Cardiac fibroblast (primary cell): ENCODE results near the gene LRP5.
A peak's percentile ranks its signal among the peaks of the same experiment; 100 is the strongest.

Source experiments
- DNase-seq, 2 donors: peaks; one replicate each; pipeline versions ENCODE4 v3.0.0 to v3.0.0-alpha.2; 2010; ENCODE audit warnings: low read depth in 2 of 2
- H3K4me3 ChIP-seq, 2 donors: replicated peaks in 1 of 2; 1 replicate in 1 of 2; 2 replicates in 1 of 2; pipeline ENCODE4 v1.5.1; 2011; ENCODE audit warnings: low read depth in 2 of 2, low read length in 2 of 2, mild to moderate bottlenecking in 2 of 2, moderate library complexity in 1 of 2
- TF ChIP-seq, protein P1 (sequence below): IDR thresholded peaks from one replicate; pipeline ENCODE4 v1.5.1; 2011; ENCODE audit warnings: low read depth, mild to moderate bottlenecking, low read length, inconsistent platforms

LRP5 gene

DNA sequence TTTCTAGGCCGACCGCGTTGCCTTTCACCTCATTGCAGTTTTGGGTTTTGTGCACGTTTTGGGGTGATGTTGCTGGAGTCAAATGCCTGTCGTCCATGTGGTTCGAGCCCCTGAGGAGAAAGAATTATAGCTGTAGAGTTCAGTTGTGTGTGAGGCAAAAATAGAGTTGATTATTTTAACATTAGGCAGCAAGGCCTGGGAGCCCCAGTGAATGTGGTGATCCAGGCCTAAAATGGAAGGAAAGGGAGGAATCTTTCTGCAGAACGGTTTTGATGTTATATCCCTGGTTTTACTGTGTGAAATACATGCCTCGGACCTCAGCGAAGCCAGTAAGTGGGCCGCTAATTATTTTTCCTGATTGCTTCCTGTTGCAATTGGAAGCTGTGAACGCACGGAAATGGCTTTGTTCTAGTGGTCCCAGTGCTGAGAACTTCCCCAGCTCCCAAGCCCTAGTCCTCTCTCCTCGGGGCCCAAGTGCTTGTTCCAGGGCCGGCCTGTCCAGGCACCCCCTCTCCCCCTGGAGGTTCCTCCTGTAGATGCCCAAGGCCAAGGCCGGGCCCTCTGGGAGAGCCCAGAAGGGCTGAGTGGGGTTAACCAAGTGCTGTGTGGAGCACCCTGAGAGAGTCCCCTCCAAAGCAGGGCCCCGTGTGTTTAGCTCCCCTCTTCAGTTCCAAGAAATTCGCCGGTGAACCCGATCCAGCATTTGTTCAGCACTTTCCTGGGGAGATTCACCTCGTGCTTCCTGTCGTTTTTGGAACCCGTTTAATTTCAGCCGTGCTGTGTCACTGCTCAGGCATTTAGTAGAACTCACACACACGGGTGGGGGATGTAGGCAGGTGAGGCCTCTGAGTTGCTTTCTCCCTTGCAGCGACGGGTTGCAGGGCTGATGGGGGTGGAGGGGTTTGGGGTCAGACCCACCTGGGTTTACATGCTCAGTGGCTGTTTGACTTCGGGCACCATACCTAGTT is 2.1 kb downstream of the LRP5 start:
- peak overlapping the region; percentile 59 to 62 for H3K4me3 ChIP-seq
- DNase-seq, result peak; percentile 46 to 53
- TF ChIP-seq, protein P1, sequence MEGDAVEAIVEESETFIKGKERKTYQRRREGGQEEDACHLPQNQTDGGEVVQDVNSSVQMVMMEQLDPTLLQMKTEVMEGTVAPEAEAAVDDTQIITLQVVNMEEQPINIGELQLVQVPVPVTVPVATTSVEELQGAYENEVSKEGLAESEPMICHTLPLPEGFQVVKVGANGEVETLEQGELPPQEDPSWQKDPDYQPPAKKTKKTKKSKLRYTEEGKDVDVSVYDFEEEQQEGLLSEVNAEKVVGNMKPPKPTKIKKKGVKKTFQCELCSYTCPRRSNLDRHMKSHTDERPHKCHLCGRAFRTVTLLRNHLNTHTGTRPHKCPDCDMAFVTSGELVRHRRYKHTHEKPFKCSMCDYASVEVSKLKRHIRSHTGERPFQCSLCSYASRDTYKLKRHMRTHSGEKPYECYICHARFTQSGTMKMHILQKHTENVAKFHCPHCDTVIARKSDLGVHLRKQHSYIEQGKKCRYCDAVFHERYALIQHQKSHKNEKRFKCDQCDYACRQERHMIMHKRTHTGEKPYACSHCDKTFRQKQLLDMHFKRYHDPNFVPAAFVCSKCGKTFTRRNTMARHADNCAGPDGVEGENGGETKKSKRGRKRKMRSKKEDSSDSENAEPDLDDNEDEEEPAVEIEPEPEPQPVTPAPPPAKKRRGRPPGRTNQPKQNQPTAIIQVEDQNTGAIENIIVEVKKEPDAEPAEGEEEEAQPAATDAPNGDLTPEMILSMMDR, result no peak

GRCh38 chr11:68315171-68315920 is 3.0 kb downstream of the LRP5 start:
- H3K4me3 ChIP-seq, result peak overlapping the region in 1 of 2 donors; percentile 62
- TF ChIP-seq, protein P1, result no peak
- peak; percentile 39 to 55 for DNase-seq

DNA sequence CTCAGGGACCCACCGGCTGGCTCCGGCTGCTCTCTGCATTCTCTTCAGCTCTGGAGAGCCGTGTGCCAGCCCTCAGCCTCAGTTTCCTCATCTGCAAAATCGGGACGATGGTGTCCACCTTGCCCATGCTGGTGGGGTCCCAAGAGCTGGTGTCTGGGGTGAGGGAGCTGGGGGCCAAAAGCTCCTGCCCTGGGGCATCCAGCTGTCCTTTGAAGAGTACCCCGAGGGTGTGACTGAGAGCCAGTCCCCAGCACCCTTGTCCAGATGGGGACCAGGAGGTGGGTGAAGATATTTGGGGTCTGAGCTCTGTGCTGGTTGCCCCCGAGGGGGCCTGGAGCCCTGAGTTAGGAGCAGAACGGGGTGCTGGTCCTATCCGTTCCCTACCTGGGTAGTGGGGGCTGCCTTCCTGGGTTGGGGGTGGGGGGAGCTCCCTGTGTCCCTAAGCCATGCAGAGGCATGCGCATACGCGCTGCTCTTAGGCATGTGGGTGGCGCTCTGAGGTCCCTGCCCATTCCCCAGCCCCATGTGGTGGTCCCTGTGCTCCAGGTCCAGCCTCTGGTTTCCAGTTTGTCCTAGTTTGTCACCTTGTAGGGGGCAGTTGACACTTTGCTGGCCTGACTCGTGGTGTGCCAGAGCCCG is 4.9 kb downstream of the LRP5 start:
- no peak overlapping the region for H3K4me3 ChIP-seq
- no peak for DNase-seq
- TF ChIP-seq, protein P1, result no peak

- DNase-seq, result no peak
- TF ChIP-seq, protein P1, result no peak
- no peak overlapping the region for H3K4me3 ChIP-seq
These were observed 9.1 kb downstream of the LRP5 start for GRCh38 chr11:68321293-68322051.

GRCh38 chr11:68322052-68322430 is 9.7 kb downstream of the LRP5 start:
- no peak for DNase-seq
- H3K4me3 ChIP-seq, result no peak overlapping the region
- TF ChIP-seq, protein P1, result no peak

- no peak for DNase-seq
- no peak overlapping the region for H3K4me3 ChIP-seq
- TF ChIP-seq, protein P1, result no peak
These were observed 11.8 kb downstream of the LRP5 start for GRCh38 chr11:68324241-68324640.
